HG02588 (cell line): ENCODE results near the gene COL23A1.

Experiments used
- ATAC-seq: cut with Tn5 transposase; IDR thresholded peaks from one replicate; pipeline ENCODE4 v1.9.1; 2021; ENCODE audit warnings: mild to moderate bottlenecking, moderate library complexity; ENCODE audit not compliant: unreplicated experiment

Gene COL23A1

DNA sequence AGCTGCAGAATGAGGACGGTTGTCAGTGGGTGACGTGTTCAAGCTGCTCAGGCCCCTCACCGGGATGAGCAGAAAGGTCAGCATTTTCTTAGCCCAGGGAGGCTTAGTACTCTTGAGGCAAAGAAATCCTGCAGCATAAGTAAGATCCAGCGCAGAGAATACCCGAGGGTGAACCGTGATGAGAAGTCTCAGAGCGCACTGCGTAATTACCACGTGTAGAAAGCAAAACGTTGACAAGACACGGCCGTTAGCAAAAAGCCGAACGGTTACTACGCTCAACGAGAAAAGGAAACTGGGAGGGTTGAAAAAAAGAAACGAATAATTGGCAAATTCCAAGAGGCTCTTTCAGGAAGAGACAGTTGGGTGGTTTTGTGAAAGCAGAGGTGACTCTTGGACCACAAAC, 104.0 kb downstream of the COL23A1 start:
- no peak for ATAC-seq

DNA sequence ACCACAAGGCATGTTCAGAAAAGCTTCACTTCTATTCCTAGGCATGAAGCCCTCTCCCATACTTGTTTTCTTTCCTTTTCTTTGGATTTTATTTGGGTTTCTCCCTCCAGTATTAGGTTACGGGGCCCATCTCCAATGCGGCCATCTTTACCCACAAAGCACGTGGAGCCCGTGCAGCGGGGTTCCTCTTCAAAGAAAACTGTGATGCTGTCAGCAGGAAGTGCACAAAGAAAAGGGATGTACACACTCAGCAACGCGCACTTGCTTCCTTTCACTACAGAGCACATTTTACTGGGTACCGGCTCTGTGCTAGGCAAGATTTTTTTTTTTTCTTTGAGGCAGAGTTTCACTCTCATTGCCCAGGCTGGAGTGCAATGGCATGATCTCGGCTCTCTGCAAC, 106.6 kb downstream of the COL23A1 start:
- no peak for ATAC-seq

DNA sequence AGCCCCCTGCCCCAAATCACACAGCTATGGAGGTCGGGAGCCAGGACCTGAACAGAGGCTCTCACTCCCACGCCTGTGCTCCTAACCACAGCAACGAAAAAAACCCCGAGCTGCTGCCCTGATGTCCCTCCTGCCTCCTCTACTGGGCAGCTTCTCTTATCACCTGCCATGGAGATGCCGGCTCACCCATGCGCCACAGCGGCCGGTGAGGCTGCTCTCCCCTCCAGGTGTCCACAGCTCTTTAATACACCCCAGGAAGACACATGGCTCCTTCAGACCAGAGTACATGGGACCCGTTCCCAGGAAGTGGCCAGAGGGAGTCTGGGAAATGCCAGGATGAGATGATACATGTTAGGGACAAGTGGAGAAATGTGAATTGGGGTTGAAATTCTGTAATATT, 110.9 kb downstream of the COL23A1 start:
- no peak for ATAC-seq

DNA sequence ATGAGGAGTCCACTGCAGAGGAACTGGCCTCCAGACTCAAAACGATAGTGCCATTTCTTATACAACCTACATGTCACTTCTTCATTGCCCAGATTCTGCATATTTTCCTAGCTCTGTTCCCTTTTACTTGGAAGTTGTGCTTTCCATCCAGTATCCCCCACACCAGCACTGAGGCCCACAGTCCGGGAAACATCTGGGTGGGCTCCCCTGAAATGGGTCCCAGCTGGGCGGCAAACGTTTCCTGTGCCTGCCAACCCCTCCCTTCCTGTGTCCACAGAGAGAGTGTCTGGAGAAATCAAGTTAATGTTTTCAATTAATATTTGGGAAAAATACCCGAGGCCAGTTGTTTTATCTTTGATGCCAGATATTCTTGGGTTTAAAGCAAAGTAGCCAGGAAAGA, 111.8 kb downstream of the COL23A1 start:
- no peak for ATAC-seq

DNA sequence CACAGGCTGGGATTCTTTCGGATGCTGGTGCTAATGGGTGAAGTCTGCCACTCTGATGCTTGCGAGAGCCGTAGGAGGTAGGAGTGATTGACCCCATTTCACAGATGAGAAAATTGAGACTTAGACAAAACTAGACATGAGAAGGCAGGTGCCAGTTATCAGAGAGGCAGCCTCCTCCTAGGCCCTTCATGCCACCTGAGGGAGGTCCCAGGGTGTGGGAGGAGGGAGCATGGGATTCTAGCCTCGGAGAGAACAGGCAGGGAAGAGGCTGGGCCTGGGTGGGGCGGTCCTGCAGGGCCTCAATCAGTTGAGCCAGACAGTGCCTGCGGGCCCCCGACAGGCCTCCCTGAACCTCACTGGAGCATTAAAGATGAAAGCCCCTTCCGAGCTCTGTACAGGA, 112.4 kb downstream of the COL23A1 start:
- no peak for ATAC-seq

DNA sequence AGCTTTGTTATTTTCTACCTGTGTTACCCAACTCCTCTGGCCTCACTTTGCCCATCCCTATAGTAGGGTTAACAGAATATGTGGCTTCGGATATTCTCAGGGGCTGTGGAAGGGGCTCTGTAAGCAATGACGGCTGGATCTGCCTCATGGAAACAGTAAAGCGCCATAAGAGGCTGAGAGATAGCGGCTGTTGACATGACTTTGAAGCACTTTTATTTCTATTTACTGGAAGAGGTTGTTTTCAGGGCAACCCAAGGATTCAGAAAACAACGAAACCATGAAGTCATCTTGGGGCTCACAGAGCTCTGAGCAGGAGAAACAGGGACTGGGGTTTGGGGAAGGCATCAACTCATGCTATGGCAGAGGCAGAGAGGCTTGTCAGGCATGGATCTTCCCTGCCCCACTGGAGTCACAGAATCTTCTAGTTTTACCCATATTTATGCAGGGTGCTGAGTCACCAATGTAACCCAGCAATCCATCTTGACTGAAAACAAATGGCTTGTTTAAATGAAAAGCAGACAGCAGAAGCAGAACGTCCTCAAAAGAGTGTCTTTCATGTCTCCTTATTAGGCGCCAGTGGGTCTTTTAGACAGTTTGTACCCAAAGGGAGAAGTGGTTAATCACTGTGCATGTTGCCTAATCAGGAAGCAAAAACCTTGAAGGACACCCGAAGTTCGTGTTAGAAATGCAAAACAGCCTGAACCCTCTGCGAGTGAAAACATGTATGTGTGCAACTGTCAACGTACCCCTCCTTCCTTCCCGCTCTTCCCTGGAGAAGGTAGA, 113.0 kb downstream of the COL23A1 start:
- no peak for ATAC-seq

DNA sequence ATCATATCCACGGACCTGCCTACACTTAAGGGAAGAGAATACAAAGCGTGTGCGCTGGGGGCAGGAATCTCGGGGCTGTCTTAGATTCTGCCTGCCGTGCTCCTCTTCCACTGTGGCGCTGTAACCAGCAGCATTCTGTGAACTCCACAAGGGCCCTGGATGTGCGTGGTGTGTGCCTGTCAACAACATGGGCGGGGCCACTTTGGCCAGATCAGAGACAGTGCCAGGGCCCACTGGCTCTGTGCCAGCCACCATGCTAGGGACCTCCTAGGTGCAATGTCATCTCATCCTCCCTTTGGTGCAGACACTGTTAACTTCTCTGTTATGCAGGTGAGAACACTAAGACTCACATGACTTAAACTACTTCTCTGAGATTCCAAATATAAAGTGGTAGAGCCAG, 113.7 kb downstream of the COL23A1 start:
- no peak for ATAC-seq

DNA sequence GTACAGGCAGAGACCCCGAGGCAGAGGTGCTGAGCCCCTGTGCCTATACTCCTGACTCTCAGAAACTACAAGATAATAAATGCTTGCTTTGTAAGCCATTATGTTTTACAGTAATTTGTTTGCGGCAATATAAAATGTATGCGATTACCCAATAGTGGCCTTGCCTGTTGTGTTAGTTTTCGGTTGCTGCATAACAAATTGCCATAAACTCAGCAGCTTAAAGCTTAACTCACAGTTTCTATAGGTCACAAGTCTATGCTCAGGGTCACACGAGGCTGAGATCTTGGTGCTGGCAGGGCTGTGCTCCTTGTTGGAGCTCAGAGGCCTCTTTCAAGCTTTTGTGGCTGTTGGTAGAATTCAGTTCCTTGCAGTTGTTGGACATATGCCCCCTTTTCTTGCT, 114.8 kb downstream of the COL23A1 start:
- no peak for ATAC-seq

DNA sequence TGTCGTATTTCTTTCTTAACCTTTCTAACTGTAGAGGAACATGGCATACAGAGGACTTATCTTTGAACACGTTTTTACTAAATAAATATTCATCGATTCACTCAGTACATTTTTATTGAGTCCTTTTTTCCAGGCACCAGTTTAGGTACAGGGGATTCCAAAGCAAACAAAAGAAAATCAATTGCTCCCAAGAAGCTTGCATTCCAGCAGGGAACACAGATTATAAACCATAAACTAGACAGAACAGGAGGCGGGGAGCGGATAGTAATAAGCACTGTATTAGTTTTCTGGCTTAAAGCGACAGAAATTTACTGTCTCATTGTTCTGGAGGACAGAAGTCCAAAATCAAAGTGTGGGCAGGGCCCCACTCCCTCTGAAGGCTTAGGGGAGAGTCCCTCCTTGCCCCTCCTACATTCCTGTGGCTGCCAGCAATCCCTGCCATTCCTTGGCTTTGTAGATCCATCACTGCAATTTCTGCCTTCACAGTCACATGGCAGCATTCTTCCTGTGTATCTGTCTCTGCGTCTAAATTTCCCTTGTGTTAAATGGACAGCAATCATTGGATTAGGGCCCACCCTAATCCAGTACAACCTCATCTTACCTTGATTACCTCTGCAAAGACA, 115.5 kb downstream of the COL23A1 start:
- ATAC-seq = no peak

DNA sequence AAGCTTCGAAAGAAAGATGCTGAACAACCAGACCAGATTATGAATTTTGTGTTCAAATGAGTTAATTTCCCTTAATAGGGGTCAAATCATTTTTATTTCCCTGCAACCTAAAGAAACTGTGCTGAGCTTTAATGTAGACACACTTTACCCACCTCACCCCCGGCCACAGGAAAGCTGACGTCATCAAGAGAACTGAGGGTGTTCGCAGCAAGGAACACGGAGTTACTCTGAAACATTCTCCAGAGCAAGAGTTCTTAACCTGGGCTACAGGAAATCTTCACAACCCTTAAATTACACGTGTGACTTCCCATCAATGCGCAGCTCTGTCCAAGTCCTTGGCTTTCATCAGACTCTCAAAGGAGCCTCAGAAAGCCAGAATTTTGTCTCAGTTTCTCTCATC, 116.3 kb downstream of the COL23A1 start:
- ATAC-seq = no peak

DNA sequence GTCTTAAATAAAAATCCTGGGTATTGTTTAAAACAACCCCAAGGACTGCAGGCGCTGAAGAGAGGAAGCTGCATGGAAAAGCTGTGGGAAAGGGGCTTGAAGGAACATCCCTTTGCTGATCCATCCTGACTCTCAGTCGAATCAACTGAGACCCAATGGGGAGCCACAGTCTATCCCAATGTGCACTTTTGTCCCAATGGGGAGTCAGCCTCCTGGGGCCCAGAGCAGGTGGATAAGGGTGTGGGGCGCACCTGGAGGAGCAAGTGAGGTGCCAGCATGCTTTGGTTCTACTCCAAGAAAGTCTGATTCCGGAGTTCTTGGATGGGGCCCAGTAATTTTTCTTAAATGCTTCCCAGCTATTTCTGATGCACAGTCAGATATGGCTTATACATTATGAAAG, 118.1 kb downstream of the COL23A1 start:
- ATAC-seq = no peak

DNA sequence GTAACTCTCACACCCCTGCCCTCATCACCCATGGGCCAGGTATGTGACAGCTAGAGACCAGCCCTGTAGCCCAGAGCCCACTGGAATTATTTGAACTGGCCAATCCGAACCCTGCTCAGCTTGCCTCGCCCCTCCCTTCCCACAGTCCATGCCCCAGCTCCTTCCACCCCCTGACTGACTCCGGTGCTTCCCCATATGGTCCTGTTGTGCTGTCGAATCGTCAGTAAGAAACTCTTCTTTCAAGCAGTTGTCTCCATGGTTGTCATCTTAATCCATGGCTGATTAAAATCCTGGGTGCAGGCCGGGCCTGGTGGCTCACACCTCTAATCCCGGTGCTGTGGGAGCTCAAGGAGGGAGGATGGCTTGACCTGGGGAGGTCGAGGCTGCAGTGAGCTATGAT, 118.5 kb downstream of the COL23A1 start:
- no peak for ATAC-seq

DNA sequence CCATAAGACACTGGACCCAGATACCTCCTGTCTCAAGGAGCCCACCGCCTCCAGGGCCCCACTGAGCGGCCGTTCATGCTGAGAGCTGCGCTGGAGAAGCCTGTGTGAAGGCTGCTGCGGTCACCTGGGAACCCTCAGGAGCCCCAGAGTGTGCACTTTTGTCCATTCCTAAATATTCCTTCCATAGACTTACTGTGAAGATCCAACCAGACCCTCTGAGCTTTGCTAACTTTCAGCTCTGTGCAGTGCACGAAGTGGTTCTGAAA, 119.5 kb downstream of the COL23A1 start:
- no peak for ATAC-seq

DNA sequence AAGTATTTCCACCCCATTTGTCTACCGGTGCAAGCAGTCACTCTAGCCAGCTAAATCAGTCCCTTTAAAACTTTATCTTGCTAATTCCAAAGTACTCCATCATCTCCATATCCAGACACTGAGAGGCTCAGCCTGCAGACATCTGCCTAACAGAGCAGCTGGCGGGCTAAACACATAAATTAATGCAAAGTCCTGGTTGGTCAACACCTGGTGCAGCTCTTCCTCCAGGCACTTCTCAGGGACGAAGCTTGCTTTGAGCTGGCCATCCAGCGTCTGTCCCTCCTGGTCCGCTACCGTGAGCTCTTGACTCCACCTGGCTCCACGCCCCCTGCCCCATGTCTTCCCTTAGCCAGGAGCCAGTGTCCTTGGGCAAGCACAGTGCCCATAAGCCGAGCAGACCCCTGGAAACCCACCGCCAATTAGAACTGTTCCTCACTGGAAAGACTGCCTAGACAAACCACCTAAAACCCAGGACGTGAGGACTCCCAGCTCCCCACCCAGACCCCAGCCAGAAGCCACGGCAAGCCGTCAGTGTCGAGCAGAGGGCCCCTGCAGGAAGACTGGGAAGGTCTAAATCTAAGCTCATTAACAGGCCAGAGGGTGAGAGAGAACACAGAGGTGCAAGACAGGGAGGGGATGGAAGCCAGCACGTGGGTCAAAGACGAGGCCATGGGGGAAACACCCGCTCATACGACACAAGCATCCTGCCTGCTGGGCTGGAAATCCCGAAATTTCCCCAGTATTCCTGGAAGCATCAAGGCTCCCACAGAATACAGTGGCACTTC, 120.0 kb downstream of the COL23A1 start:
- ATAC-seq = no peak

DNA sequence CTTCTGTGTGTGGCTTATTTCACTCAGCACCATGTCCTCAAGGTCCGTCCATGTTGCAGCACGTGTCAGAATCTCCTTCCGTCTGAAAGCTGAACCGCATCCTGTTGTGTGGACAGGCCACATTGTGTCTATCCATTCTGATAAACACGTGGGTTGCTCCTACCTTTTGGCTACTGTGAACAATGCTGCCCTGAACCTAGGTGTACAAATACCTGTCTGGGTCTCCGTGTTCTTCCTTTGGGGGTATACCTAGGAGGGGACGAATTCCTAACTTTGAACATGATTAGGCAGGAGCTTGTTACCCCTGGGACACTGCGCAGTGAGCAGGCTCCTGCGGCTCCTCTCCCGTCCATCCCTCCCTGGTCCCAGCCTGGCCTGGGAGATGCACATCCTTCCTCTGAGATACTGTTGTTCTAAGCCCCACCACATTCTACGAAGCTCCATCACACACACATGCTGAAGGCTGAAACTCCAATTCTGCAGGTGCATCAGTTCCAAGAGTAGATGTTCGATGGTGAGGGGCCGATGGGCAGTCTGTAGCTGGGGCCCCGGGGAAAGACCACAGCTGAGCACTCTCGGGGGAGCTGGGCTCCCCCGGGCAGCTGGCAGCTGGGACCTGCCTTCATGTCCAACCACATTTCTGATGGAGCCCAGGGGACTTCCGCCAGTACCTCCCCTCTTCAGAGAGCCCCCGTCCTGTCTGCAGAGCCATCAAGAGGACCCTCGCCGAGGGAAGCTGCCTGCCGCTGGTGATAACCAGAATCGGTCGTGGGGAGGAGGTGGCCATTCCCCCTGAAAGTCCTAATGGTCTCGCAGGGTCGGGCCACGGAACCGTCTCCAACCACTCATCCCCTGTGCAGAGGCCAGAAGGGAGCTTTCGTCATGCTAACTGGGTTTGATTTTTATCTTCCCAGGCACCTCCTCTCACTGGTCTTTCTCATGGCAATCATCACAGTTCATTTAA, 120.9 kb downstream of the COL23A1 start:
- no peak for ATAC-seq

DNA sequence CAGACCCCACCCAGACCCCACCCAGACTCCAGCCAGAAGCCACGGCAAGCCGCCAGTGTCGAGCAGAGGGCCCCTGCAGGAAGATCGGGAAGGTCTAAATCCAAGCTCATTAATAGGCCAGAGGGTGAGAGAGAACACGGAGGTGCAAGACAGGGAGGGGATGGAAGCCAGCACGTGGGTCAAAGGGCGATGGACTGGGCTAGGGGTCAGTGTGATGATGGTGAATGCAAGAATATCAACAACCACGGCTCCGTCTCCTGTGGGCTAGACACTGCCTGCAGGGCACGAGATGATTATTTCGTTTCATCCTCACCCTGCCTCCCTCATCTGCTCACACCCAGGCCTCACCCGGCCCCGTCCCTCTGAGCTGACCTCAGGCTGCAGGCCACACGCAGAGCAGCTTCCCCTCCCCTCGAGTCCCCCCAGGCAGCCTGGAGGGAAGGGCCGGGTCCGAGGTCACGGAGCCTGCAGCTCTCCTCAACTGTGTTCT, 122.0 kb downstream of the COL23A1 start:
- no peak for ATAC-seq

DNA sequence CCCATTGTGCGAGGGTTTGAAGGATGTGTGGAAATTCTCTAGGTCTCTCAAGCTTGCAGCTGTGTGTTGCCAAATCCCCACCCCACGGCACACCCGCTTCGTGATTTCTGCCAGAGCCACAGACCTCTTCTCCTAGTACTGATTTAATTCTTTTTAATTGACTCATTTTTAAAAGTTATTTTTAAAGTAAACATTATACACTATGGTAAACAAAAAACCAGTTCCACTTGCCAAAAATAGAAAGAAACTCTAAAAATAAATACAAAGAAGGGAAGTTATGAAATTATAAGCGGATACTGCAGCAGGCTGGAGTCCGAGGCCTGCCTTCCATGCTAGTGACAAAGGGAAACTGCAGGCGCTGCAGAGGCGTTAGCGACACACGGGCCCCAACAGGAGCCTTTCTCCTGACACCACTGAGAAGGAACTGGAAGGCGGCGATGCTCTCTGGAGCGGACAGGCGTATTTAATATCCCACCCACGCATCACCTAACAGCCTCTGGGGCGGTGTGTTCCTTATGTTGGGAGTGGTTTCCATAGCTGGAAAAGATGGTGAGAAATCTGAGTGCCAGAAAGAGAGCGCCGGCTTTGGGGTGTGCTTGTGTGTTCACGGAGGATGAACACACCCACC, 122.5 kb downstream of the COL23A1 start:
- ATAC-seq = no peak

DNA sequence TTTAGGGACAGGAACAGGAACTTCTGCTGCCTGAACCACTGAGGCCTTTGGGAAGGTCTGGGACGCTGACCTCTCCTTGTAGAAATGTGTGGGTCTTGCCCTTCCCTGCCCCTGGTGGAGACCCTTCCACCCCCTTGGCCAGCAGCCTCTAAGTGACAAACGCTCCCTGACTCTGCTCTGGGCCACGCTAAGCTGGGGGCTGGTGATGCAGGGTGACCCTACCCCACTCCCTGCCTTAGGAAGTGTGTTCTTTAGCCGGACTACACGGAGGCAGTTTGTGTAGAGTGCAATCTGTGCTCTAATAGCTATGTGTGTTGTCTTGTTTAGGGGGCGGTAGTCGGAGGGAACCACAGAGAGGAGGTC, 123.0 kb downstream of the COL23A1 start:
- ATAC-seq = no peak

DNA sequence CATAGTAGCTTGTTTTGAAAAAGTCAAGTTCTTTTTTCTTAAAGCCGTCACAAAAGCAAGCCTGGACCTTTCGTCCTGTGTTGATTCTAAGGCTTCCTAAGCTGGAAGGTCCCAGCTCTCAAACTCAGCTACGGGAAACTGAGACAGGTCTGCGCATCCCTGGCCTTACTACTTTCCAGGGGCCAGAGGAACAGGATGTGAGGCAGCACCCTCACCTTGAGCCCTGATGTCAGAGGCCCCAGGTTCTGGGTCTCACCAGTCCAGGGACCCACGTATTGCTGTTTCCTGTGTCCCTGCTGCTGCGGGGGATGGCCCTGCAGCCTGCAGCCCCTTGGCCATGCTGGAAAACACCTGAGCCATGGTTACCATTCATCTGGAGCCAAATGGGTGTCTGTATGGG, 123.9 kb downstream of the COL23A1 start:
- ATAC-seq = no peak

DNA sequence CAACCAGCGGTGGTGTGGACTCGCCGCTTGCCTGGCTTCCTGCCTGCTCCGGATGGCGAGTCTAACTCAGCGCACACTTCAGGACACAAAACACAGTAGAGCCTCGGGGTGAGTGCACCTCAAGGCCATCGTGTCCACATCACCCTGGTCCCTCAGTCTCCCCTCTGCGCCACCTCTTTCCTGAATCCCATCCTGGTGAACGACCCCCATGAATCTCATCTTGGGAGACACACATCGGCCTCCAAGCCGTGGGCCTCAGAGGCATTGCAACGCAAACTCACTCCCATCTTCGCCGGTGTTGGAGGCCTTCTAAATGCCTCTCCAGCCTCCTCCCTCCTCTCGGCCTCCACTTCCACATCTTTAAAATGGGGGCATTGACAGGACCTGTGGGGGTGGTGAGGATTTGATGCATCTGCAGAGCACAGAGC, 124.3 kb downstream of the COL23A1 start:
- no peak for ATAC-seq
